ENCODE measurements around the gene LRMDA. TPM values are rescaled to one million over a fixed set of nuclear protein-coding genes. Genes with fewer than 3 reads are reported as not detected.

LRMDA gene
- total RNA-seq, 1 experiment from 2014 or later = 4.8 TPM

GRCh38 chr10:75476985-75477384 is 45.6 kb downstream of the LRMDA start (continued):
- TF ChIP-seq EZH2phosphoT487 (IDR thresholded peaks at IDR 0.05; ENCODE audit: borderline replicate concordance) = no peak
- no peak for TF ChIP-seq SRF (IDR thresholded peaks at IDR 0.05; ENCODE audit: low read depth)
- TF ChIP-seq SIN3A (IDR thresholded peaks at IDR 0.05; ENCODE audit: low read depth) = no peak
- no peak for TF ChIP-seq MAX (IDR thresholded peaks at IDR 0.05)
- no peak for TF ChIP-seq ELF1 (IDR thresholded peaks at IDR 0.05; ENCODE audit: borderline replicate concordance, low read depth)

GRCh38 chr10:75477680-75478079 is 46.3 kb downstream of the LRMDA start:
- RAD21 ChIA-PET (ENCODE audit: low non-redundant PET in 1 of 2, low total read pairs in 2 of 2, uncharacterized antibody in 2 of 2, unreplicated experiment in 2 of 2) = no interaction called here
- POLR2A ChIA-PET = no interaction called here
- Histone ChIP-seq H3K36me3 (ENCODE audit: control insufficient read depth in 1 of 2, insufficient read depth in 2 of 2, low read length in 2 of 2) (no peaks in the 10 kb centered on the region), H2AFZ (ENCODE audit: low read depth, low read length, poor library complexity, severe bottlenecking) (no peak overlapping the region), H3K9me3 (ENCODE audit: control insufficient read depth in 1 of 2, insufficient read depth in 1 of 2, low read depth in 1 of 2, low read length in 2 of 2) (no peaks in the 10 kb centered on the region), H3K4me2 (ENCODE audit: low read length) (no peak overlapping the region), H3K9ac (ENCODE audit: low read length) (no peak overlapping the region), H3K9me2 (ENCODE audit: insufficient read depth) (0 out of 2 replicates have a peak, but pooled peaks cover 3% of the 10 kb centered on the region), H3K4me1 (ENCODE audit: control insufficient read depth in 1 of 2, insufficient read depth in 2 of 2, low read length in 2 of 2) (no peaks in the 10 kb centered on the region), H3K4me3 (replicated peaks in 1 of 2; ENCODE audit: low read depth in 1 of 2, low read length in 2 of 2) (no peak overlapping the region), H3K27me3 (ENCODE audit: insufficient read depth, low read length) (no peaks in the 10 kb centered on the region), H3K79me2 (ENCODE audit: insufficient read depth, low read length) (no peaks in the 10 kb centered on the region), H3K27ac (ENCODE audit: low read depth, low read length) (no peak overlapping the region), H4K20me1 (ENCODE audit: insufficient read depth) (no peaks in the 10 kb centered on the region)
- no peak for TF ChIP-seq ZFX (IDR thresholded peaks at IDR 0.05)
- TF ChIP-seq RAD21 (IDR thresholded peaks at IDR 0.05; ENCODE audit: low read depth) = no peak
- TF ChIP-seq CBX3 (IDR thresholded peaks at IDR 0.05; ENCODE audit: low read depth) = no peak
- no peak for TF ChIP-seq ATF3 (IDR thresholded peaks at IDR 0.05)
- TF ChIP-seq CEBPB (IDR thresholded peaks at IDR 0.05; ENCODE audit: low read depth) = no peak
- no peak for TF ChIP-seq SIN3A (IDR thresholded peaks at IDR 0.05; ENCODE audit: low read depth)
- no peak for TF ChIP-seq ELF1 (IDR thresholded peaks at IDR 0.05; ENCODE audit: borderline replicate concordance, low read depth)
- no peak for TF ChIP-seq MAX (IDR thresholded peaks at IDR 0.05)
- no peak for TF ChIP-seq REST (IDR thresholded peaks at IDR 0.05; ENCODE audit: low read depth)
- TF ChIP-seq EZH2 (IDR thresholded peaks at IDR 0.05) = no peak
- TF ChIP-seq YY1 (IDR thresholded peaks at IDR 0.05; ENCODE audit: extremely low read depth, insufficient replicate concordance, low read depth, low read length) = no peak
- TF ChIP-seq ZNF274 (IDR thresholded peaks at IDR 0.05; ENCODE audit: low read depth, low read length) = no peak
- TF ChIP-seq EZH2phosphoT487 (IDR thresholded peaks at IDR 0.05; ENCODE audit: borderline replicate concordance) = no peak
- no peak for TF ChIP-seq FOSL1 (IDR thresholded peaks at IDR 0.05; ENCODE audit: low read depth)
- TF ChIP-seq CTCF (IDR thresholded peaks at IDR 0.05 in 2 of 3, conservative IDR thresholded peaks at IDR 0.05 in 1 of 3; ENCODE audit: borderline replicate concordance in 1 of 3, insufficient read depth in 1 of 3, low read depth in 2 of 3, low read length in 2 of 3) = no peak
- CTCF ChIA-PET = no interaction called here
- BruUV-seq (replicated peaks) = no TSS peak
- intact Hi-C loops (cut with micrococcal nuclease) = no loop called here
- ATAC-seq (no peak), DNase-seq (ENCODE audit: low read depth, low spot score) (no peak)

Data from HCT116 (cell line).